Measurements from ENCODE around the gene FAHD1. TPM values are rescaled to one million over a fixed set of nuclear protein-coding genes. Genes with fewer than 3 reads are reported as not detected.

The FAHD1 gene
- polyA plus RNA-seq, 2 donors, result 26.6 to 40.5 TPM

DNA sequence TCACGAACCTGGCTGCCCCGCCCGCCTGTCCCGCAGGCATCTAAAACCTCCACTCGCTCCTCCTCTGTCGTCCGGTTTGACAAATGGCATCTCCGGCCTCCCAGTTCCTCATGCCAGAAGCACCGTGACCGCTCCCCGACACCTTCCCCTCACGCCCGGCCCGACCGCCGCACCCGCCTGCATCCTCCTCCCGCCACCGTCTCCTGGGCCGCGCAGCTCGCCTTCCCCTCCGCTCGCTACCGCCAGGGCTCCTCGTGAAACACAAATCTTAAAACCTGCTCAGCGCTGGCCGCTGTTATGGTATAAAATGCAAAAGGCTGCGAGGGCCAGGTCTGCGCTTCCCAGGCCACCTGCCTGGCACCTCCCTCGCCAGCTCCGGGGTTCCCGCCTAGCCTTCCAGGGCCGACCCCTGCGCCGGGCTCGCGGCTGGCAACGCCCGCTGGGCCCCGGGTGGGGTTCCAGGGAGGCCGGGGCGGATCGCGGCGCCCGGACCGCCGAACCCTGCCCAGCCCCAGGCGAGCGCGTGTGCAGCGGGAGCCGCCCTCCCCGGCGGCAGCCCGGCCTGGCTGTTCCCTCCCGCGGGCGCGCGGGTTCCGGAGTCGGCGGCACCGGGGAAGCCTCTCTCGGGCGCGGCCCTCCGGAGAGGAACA lies 45.1 kb upstream of the FAHD1 start:
- peaks cover 0 to 39% of the 10 kb centered on the region in 2 donors for H3K36me3 ChIP-seq (ENCODE audit: control insufficient read depth in 2 of 2, insufficient read depth in 2 of 2, low read length in 1 of 2)

DNA sequence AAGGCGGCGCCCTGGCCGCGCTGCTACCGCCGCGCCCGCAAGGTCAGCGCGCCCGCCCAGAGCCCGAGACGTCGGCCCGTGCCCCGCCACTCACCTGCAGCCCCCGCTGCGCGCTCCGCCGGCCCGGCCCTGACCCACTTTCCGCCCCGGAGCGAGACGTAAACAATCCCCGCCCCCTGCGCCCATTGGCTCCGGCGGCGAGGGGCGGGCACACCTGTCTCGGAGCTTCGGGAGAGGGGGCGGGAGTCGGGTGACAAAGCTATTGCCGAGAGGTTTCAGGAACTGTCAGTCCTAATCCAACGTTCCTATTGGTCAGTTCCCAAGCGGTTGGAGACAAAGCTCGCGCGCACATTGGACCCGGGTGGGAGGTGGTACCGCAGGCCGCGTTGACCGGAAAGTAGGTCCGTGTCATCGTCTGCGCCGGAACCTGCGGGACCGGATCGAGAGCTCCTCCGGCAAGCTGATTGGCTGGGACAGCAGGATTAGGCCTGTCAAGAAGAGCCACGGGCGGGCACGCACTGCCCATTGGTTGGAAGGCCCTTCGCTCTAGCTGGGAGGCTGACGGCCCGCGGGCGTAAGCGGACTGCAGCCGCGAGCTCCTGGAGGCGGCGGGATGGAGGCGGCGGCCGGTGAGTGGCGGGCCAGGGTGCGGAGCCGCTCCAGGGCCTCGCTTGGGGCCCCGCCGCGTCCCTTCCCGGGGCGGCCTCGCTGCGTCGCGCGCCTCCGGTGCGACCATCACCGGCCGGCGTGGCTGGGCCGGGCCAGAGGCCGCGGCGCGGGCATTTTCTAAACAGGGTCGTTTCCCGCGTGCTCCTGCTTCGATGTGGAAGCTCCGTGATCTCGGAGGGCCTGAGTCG lies 44.4 kb upstream of the FAHD1 start, which contains the start of the genes NUBP2 and SPSB3:
TSS of gene NUBP2 (plus strand) at position 553 of the 857 bp plus-strand sequence. CDS start at position 614, 61 bp downstream.
TSS of gene SPSB3 (minus strand) at position 164 of the 857 bp plus-strand sequence. CDS start 1,088 bp downstream, outside the sequence.
- H3K36me3 ChIP-seq (ENCODE audit: control insufficient read depth in 2 of 2, insufficient read depth in 2 of 2, low read length in 1 of 2), result peaks cover 0 to 40% of the 10 kb centered on the region in 2 donors
- 0% methylated on average over 85 to 102 of the region's 102 CpGs for WGBS, 2 donors
- H3K27ac ChIP-seq (ENCODE audit: low read depth in 2 of 2, low read length in 1 of 2), result peak within 1 kb of the TSS; percentile 93 to 94
- peaks cover 8 to 16% of the 10 kb centered on the region in 2 donors for H3K4me1 ChIP-seq (ENCODE audit: control insufficient read depth in 2 of 2, insufficient read depth in 2 of 2, low read length in 1 of 2)
- peak within 1 kb of the TSS; percentile 78 to 84 for H3K4me3 ChIP-seq (ENCODE audit: low read depth in 1 of 2, low read length in 2 of 2)
- peaks cover 0 to 2% of the 10 kb centered on the region in 2 donors for H3K9me3 ChIP-seq (ENCODE audit: control insufficient read depth in 2 of 2, insufficient read depth in 1 of 2, low read depth in 1 of 2, low read length in 1 of 2)
- H3K27me3 ChIP-seq (ENCODE audit: control insufficient read depth in 1 of 2, insufficient read depth in 2 of 2, low read length in 2 of 2), result no peaks in the 10 kb centered on the region

More for the DNA sequence above, 45.1 kb upstream of the FAHD1 start:
- no peaks in the 10 kb centered on the region for H3K27me3 ChIP-seq (ENCODE audit: control insufficient read depth in 1 of 2, insufficient read depth in 2 of 2, low read length in 2 of 2)
- peak overlapping the region; percentile 93 to 94 for H3K27ac ChIP-seq (ENCODE audit: low read depth in 2 of 2, low read length in 1 of 2)
- H3K9me3 ChIP-seq (ENCODE audit: control insufficient read depth in 2 of 2, insufficient read depth in 1 of 2, low read depth in 1 of 2, low read length in 1 of 2), result peaks cover 0 to 2% of the 10 kb centered on the region in 2 donors
- peak overlapping the region; percentile 75 to 78 for H3K4me3 ChIP-seq (ENCODE audit: low read depth in 1 of 2, low read length in 2 of 2)
- peaks cover 8 to 17% of the 10 kb centered on the region in 2 donors for H3K4me1 ChIP-seq (ENCODE audit: control insufficient read depth in 2 of 2, insufficient read depth in 2 of 2, low read length in 1 of 2)
- 1% methylated on average over 60 to 70 of the region's 70 CpGs for WGBS, 2 donors

DNA sequence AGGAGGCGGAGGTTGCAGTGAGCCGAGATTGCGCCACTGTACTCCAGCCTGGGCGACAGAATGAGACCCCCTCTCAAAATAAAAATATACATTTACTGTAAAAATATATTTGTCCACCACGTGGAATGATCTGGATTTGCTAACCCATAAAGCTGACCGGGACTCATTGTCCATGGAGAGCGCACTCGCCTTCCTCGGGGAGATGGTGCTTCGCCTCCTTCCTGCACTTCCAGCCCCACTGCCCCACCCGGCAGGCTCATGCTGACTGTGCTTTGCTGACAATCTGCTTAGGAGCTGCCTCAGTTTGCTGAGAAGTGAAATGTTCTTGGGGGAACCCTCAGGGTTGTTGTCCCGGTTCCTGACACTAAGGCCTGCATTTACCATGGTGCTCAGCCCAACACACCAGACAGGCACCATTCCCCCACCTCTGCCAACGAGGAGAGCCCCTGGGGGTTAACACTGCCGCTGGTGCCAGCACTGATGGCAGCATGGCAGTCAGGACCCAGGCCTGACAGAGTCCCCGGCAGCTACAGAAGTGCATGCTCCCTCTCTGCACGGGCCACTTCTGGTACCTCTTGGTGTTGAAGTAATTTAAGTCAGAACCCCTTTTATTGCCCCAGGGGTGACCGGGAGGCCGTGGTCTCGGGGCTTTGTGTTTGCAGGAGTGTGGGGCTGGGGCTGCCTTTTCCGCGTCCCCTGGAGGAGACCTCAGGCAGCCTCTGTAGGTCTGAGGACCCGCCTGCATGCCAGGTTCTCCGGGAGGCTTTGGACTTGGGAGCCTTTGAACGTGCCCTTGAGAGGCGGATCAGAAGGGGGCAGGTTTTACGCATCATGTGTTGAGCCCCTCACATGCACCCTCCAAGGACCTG lies 41.8 kb upstream of the FAHD1 start:
- H3K27ac ChIP-seq (ENCODE audit: low read depth in 2 of 2, low read length in 1 of 2), result peak overlapping the region in 1 of 2 donors; percentile 26
- peaks cover 0 to 45% of the 10 kb centered on the region in 2 donors for H3K36me3 ChIP-seq (ENCODE audit: control insufficient read depth in 2 of 2, insufficient read depth in 2 of 2, low read length in 1 of 2)
- no peak overlapping the region for H3K4me3 ChIP-seq (ENCODE audit: low read depth in 1 of 2, low read length in 2 of 2)
- H3K27me3 ChIP-seq (ENCODE audit: control insufficient read depth in 1 of 2, insufficient read depth in 2 of 2, low read length in 2 of 2), result no peaks in the 10 kb centered on the region
- H3K4me1 ChIP-seq (ENCODE audit: control insufficient read depth in 2 of 2, insufficient read depth in 2 of 2, low read length in 1 of 2), result peaks cover 8 to 26% of the 10 kb centered on the region in 2 donors
- no peaks in the 10 kb centered on the region for H3K9me3 ChIP-seq (ENCODE audit: control insufficient read depth in 2 of 2, insufficient read depth in 1 of 2, low read depth in 1 of 2, low read length in 1 of 2)
- WGBS, 2 donors, result 84% methylated on average over 26 of the region's 26 CpGs

DNA sequence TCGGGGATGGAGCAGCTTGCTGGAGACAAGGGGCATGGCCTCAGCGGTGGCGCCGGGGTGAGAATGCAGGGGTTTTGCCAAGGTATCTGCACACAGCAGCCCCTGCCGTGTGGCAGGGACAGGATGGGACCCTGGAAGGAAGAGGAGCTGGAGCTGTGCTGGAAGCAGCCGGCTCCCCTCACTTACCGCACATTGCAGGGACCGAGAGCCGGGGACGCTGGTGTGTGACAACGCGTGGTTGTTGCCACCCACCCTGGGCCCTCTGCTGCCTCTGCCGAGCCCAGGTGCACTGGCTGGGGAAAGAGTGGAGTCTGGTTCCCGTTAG lies 41.2 kb upstream of the FAHD1 start:
- peaks cover 8 to 26% of the 10 kb centered on the region in 2 donors for H3K4me1 ChIP-seq (ENCODE audit: control insufficient read depth in 2 of 2, insufficient read depth in 2 of 2, low read length in 1 of 2)
- no peak overlapping the region for H3K4me3 ChIP-seq (ENCODE audit: low read depth in 1 of 2, low read length in 2 of 2)
- no peak overlapping the region for H3K27ac ChIP-seq (ENCODE audit: low read depth in 2 of 2, low read length in 1 of 2)
- peaks cover 0 to 49% of the 10 kb centered on the region in 2 donors for H3K36me3 ChIP-seq (ENCODE audit: control insufficient read depth in 2 of 2, insufficient read depth in 2 of 2, low read length in 1 of 2)
- WGBS, 2 donors, result 86 to 88% methylated on average over 14 of the region's 14 CpGs
- H3K9me3 ChIP-seq (ENCODE audit: control insufficient read depth in 2 of 2, insufficient read depth in 1 of 2, low read depth in 1 of 2, low read length in 1 of 2), result no peaks in the 10 kb centered on the region
- no peaks in the 10 kb centered on the region for H3K27me3 ChIP-seq (ENCODE audit: control insufficient read depth in 1 of 2, insufficient read depth in 2 of 2, low read length in 2 of 2)

- 87 to 89% methylated on average over 51 of the region's 51 CpGs for WGBS, 2 donors
- H3K27ac ChIP-seq (ENCODE audit: low read depth in 2 of 2, low read length in 1 of 2), result no peak overlapping the region
- H3K9me3 ChIP-seq (ENCODE audit: control insufficient read depth in 2 of 2, insufficient read depth in 1 of 2, low read depth in 1 of 2, low read length in 1 of 2), result no peaks in the 10 kb centered on the region
- peaks cover 4 to 20% of the 10 kb centered on the region in 2 donors for H3K4me1 ChIP-seq (ENCODE audit: control insufficient read depth in 2 of 2, insufficient read depth in 2 of 2, low read length in 1 of 2)
- peaks cover 0 to 51% of the 10 kb centered on the region in 2 donors for H3K36me3 ChIP-seq (ENCODE audit: control insufficient read depth in 2 of 2, insufficient read depth in 2 of 2, low read length in 1 of 2)
- H3K27me3 ChIP-seq (ENCODE audit: control insufficient read depth in 1 of 2, insufficient read depth in 2 of 2, low read length in 2 of 2), result no peaks in the 10 kb centered on the region
- H3K4me3 ChIP-seq (ENCODE audit: low read depth in 1 of 2, low read length in 2 of 2), result no peak overlapping the region
These were observed 40.6 kb upstream of the FAHD1 start for GRCh38 chr16:1786242-1787055.

GRCh38 chr16:1787056-1787321 lies 40.0 kb upstream of the FAHD1 start:
- H3K27me3 ChIP-seq (ENCODE audit: control insufficient read depth in 1 of 2, insufficient read depth in 2 of 2, low read length in 2 of 2), result no peaks in the 10 kb centered on the region

GRCh38 chr16:1787322-1788094 lies 39.5 kb upstream of the FAHD1 start:
- WGBS, 2 donors, result 90% methylated on average over 44 of the region's 44 CpGs
- Histone ChIP-seq H3K4me1 (ENCODE audit: control insufficient read depth in 2 of 2, insufficient read depth in 2 of 2, low read length in 1 of 2) (peaks cover 4 to 20% of the 10 kb centered on the region in 2 donors), H3K27me3 (ENCODE audit: control insufficient read depth in 1 of 2, insufficient read depth in 2 of 2, low read length in 2 of 2) (no peaks in the 10 kb centered on the region), H3K36me3 (ENCODE audit: control insufficient read depth in 2 of 2, insufficient read depth in 2 of 2, low read length in 1 of 2) (peaks cover 0 to 56% of the 10 kb centered on the region in 2 donors), H3K9me3 (ENCODE audit: control insufficient read depth in 2 of 2, insufficient read depth in 1 of 2, low read depth in 1 of 2, low read length in 1 of 2) (no peaks in the 10 kb centered on the region), H3K4me3 (ENCODE audit: low read depth in 1 of 2, low read length in 2 of 2) (no peak overlapping the region), H3K27ac (ENCODE audit: low read depth in 2 of 2, low read length in 1 of 2) (no peak overlapping the region)

More at GRCh38 chr16:1787056-1787321, 40.0 kb upstream of the FAHD1 start:
- Histone ChIP-seq H3K36me3 (ENCODE audit: control insufficient read depth in 2 of 2, insufficient read depth in 2 of 2, low read length in 1 of 2) (peaks cover 0 to 54% of the 10 kb centered on the region in 2 donors), H3K9me3 (ENCODE audit: control insufficient read depth in 2 of 2, insufficient read depth in 1 of 2, low read depth in 1 of 2, low read length in 1 of 2) (no peaks in the 10 kb centered on the region), H3K4me1 (ENCODE audit: control insufficient read depth in 2 of 2, insufficient read depth in 2 of 2, low read length in 1 of 2) (peaks cover 4 to 20% of the 10 kb centered on the region in 2 donors), H3K27ac (ENCODE audit: low read depth in 2 of 2, low read length in 1 of 2) (no peak overlapping the region), H3K4me3 (ENCODE audit: low read depth in 1 of 2, low read length in 2 of 2) (no peak overlapping the region)
- 88 to 89% methylated on average over 6 of the region's 6 CpGs for WGBS, 2 donors

GRCh38 chr16:1788095-1788707 lies 38.8 kb upstream of the FAHD1 start:
- H3K4me3 ChIP-seq (ENCODE audit: low read depth in 1 of 2, low read length in 2 of 2), result no peak overlapping the region
- H3K9me3 ChIP-seq (ENCODE audit: control insufficient read depth in 2 of 2, insufficient read depth in 1 of 2, low read depth in 1 of 2, low read length in 1 of 2), result no peaks in the 10 kb centered on the region
- peaks cover 4 to 20% of the 10 kb centered on the region in 2 donors for H3K4me1 ChIP-seq (ENCODE audit: control insufficient read depth in 2 of 2, insufficient read depth in 2 of 2, low read length in 1 of 2)
- H3K36me3 ChIP-seq (ENCODE audit: control insufficient read depth in 2 of 2, insufficient read depth in 2 of 2, low read length in 1 of 2), result peaks cover 0 to 57% of the 10 kb centered on the region in 2 donors
- WGBS, 2 donors, result 75 to 77% methylated on average over 37 to 38 of the region's 38 CpGs
- no peaks in the 10 kb centered on the region for H3K27me3 ChIP-seq (ENCODE audit: control insufficient read depth in 1 of 2, insufficient read depth in 2 of 2, low read length in 2 of 2)
- peak overlapping the region in 1 of 2 donors; percentile 37 for H3K27ac ChIP-seq (ENCODE audit: low read depth in 2 of 2, low read length in 1 of 2)
